ENCODE results near the gene CAMTA1.

CAMTA1 gene

GRCh38 chr1:7477593-7477992 is 692.3 kb downstream of the CAMTA1 start:
- no peak overlapping the region for H3K4me3 ChIP-seq (ENCODE audit: low read depth, low read length)
- no peak for TF ChIP-seq CTCF (IDR thresholded peaks at IDR 0.05; ENCODE audit: low read depth, low read length)

GRCh38 chr1:7478142-7478790 is 693.0 kb downstream of the CAMTA1 start:
- TF ChIP-seq CTCF (IDR thresholded peaks at IDR 0.05; ENCODE audit: low read depth, low read length): no peak
- no peak overlapping the region for H3K4me3 ChIP-seq (ENCODE audit: low read depth, low read length)

- no peak overlapping the region for H3K4me3 ChIP-seq (ENCODE audit: low read depth, low read length)
- no peak for TF ChIP-seq CTCF (IDR thresholded peaks at IDR 0.05; ENCODE audit: low read depth, low read length)
Measured at GRCh38 chr1:7478809-7479499, 693.7 kb downstream of the CAMTA1 start.

- TF ChIP-seq CTCF (IDR thresholded peaks at IDR 0.05; ENCODE audit: low read depth, low read length): no peak
- no peak overlapping the region for H3K4me3 ChIP-seq (ENCODE audit: low read depth, low read length)
Measured at GRCh38 chr1:7479571-7479970, 694.3 kb downstream of the CAMTA1 start.

- TF ChIP-seq CTCF (IDR thresholded peaks at IDR 0.05; ENCODE audit: low read depth, low read length): no peak
Measured at GRCh38 chr1:7481194-7481593, 695.9 kb downstream of the CAMTA1 start.

GRCh38 chr1:7482077-7482476 is 696.8 kb downstream of the CAMTA1 start:
- H3K4me3 ChIP-seq (ENCODE audit: low read depth, low read length): no peak overlapping the region
- TF ChIP-seq CTCF (IDR thresholded peaks at IDR 0.05; ENCODE audit: low read depth, low read length): no peak

More at GRCh38 chr1:7481194-7481593, 695.9 kb downstream of the CAMTA1 start:
- H3K4me3 ChIP-seq (ENCODE audit: low read depth, low read length): no peak overlapping the region

- H3K4me3 ChIP-seq (ENCODE audit: low read depth, low read length): no peak overlapping the region
- TF ChIP-seq CTCF (IDR thresholded peaks at IDR 0.05; ENCODE audit: low read depth, low read length): no peak
Measured at GRCh38 chr1:7482772-7483495, 697.7 kb downstream of the CAMTA1 start.

Measured in WI38 (cell line).